ENCODE data around the gene BLOC1S6.

The BLOC1S6 gene

GRCh38 chr15:45588219-45588875 lies 1.2 kb downstream of the BLOC1S6 start:
- DNase-seq (ENCODE audit: low spot score): peak; percentile 51

DNA sequence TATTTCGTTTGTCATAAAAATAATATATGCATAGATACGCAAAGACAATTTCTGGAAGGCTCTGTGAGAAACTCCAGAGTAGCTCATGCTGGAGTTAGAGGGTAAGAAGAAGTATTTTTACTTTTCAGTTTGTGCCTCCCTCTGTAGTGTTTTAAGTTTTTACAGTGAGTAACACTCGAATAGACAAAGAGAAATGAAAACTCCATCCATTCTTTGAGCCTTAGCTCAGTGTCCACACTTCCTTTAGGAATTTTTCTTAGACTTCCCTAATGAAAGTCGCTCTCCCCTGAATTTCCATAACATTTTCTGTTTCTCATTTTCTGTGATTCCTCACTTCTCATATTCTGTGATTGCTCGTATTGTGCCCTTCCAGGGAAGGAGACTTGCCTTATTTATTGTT lies 2.1 kb downstream of the BLOC1S6 start:
- no peak for DNase-seq (ENCODE audit: low spot score)

GRCh38 chr15:45594319-45594718 lies 7.1 kb downstream of the BLOC1S6 start:
- DNase-seq (ENCODE audit: low spot score): no peak

DNA sequence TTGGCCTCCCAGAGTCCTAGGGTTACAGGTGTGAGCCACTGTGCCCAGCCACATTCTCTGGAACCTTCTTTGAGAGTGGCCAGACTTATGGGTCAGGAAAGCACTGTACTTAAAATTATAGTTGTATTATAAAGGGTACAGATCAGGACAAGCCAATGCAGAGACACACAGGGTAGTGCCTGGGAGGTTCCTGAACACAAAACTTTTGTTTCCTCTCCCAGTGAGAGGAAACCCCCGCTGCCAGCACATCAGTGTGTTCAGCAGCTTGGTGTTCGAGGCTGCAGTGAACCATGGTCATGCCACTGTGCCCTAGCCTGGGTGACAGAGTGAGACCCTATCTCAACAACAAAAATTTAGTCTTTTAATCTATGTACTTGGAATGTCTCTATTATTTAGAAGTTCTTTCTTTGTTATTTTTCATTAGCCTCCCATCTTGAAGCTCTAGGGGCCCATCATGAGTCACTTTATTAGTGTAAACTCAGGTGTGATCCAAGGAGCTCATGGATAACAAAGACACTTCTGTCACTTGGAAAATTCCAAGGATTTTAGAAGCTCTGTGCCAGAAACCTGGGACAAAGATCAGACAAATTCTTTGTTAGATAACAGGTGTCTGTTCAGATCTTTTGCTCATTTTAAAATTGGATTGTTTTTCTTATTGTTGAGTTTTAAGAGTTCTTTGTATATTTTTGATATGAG lies 7.8 kb downstream of the BLOC1S6 start:
- DNase-seq (ENCODE audit: low spot score): no peak

- peak; percentile 24 for DNase-seq (ENCODE audit: low spot score)
Measured at GRCh38 chr15:45603881-45604280, 16.7 kb downstream of the BLOC1S6 start.

GRCh38 chr15:45604326-45604725 lies 17.1 kb downstream of the BLOC1S6 start:
- DNase-seq (ENCODE audit: low spot score): no peak

DNA sequence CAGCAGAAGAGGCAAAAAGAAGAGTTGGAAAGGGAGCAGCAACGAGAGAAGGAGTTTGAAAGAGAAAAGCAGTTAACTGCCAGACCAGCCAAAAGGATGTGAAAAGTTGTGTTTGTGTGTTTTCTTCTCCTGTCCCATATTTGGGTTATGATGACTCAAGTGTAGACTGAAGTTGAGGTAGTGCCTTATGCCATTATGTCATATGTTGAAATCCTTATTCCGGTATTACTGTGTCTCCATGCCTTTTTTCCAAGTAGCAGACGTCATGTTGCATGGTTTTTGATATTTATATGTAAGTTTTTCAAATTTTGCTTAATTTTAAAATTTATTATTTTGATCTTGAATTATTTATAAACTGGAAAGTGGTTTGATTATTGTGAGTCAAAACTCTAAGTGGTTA lies 19.2 kb downstream of the BLOC1S6 start:
- DNase-seq (ENCODE audit: low spot score): no peak

DNA sequence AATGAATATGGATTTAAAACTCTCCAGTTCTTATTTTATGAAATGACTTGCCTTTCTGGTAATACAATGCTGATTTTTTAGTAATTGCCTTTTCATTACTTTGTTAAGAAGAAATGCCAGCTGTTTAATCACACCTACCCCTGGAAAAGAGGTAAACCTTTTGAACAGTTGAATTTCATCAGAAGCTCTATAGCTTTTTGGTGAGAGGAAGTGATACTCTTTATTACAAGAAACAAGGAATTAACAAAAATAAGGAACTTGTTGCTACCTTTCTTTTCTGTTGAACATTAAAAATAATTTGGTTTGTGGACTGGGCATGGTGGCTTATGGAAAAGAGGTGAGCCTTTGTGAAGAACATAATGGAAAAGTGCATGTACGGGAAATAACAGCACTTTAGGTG lies 19.7 kb downstream of the BLOC1S6 start:
- no peak for DNase-seq (ENCODE audit: low spot score)

DNA sequence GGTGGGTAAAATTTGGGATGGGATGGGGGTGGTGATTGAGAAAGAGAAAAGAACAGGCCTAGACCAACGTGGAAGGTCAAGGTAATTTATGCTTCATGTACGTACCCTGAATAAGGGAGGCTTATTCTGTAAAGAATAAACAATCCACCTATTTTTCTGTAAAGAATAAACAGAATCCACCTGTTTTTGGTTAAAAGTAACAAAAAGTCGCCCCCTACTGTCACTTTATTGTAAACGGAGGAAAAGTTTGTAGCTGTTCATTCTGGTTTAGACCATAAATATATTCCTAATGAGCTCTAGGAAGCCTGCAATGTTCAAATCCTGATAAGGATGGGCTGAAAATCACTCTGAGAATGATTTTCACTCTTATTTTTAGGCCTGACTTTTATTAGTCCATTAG lies 24.1 kb downstream of the BLOC1S6 start:
- DNase-seq (ENCODE audit: low spot score): peak; percentile 64

GRCh38 chr15:45612790-45613415 lies 25.7 kb downstream of the BLOC1S6 start:
- no peak for DNase-seq (ENCODE audit: low spot score)

- DNase-seq (ENCODE audit: low spot score): no peak
Measured at GRCh38 chr15:45616901-45617323, 29.7 kb downstream of the BLOC1S6 start.

- peak; percentile 66 for DNase-seq (ENCODE audit: low spot score)
Measured at GRCh38 chr15:45618813-45619212, 31.6 kb downstream of the BLOC1S6 start.

GRCh38 chr15:45628136-45628535 lies 41.0 kb downstream of the BLOC1S6 start:
- no peak for DNase-seq (ENCODE audit: low spot score)

DNA sequence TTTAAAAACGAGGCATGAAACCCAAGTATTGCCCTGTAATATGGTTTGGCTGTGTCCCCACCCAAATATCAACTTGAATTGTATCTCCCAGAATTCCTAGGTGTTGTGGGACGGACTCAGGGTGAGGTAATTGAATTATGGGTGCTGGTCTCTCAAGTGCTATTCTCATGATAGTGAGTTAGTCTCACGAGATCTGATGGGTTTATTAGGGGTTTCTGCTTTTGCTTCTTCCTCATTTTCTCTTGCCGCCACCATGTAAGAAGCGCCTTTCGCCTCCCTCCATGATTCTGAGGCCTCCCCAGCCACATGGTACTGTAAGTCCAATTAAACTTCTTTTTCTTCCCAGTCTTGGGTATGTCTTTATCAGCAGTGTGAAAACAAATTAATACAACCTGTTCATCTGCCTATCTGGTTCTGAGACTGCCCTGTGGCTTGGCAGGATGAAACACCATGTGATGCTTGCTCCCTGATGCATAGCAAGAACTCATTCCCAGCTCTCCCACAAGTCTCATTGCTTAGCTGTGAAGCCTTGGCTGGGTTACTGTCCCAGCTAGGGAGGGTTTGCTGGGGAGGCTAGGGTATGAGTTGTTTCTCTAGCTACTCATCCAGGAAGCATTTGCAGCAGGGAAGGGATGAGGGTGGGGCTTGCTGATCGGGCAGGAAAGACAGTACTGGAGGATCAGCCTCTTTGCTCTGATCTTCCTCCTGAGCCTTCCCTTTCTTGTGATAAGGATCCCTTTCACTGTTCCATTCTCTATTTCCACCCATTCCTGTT lies 43.9 kb downstream of the BLOC1S6 start:
- no peak for DNase-seq (ENCODE audit: low spot score)

DNA sequence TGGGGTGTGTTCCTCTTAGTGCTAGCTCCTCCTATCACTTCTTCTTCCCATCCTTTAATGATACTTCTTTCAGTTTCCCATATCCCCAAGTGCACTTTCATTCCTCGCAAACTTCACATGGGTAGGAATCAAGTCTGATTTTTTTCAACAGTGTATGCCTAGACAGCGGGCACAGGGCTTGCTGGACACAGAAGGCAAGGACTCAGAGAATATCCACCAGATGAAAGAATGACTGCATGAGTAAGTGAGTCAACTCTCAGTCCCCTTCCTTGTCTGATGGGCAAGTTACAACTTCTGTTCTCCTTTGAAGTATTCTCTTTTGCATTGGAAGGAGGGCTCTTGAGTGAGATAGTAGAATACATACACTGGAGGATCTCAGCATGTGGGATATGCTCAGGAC lies 44.6 kb downstream of the BLOC1S6 start:
- no peak for DNase-seq (ENCODE audit: low spot score)

- DNase-seq (ENCODE audit: low spot score): peak; percentile 47
Measured at GRCh38 chr15:45634432-45635190, 47.4 kb downstream of the BLOC1S6 start, which contains the start of gene SQOR. Gene SQOR, plus strand, starts transcription at chr15:45635029. Its CDS starts 23,895 bp downstream, at chr15:45658924.

DNA sequence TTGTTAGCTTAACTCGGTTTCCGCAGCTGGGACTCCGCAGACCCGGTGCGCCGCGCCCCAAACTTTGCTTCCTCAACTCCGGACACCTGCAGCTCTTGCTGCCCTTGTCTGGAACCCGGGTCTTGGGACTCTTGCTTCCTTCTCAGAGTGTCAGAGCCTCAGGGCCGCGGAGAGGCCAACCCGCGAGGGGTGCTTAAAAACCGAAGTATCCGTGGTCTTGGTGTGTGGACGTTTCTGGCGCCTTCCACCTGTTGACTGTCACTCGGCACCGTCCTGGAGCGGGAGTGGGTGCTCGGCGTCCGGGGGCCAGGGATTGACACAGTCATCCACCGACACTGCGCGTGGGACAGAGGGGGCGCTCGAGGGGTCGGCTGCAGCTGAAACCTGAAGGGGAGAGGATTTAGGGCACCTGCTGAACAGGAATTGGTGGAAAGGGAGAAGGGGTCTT lies 48.0 kb downstream of the BLOC1S6 start:
- peak; percentile 66 for DNase-seq (ENCODE audit: low spot score)

GRCh38 chr15:45635763-45636292 lies 48.6 kb downstream of the BLOC1S6 start:
- DNase-seq (ENCODE audit: low spot score): no peak

- DNase-seq (ENCODE audit: low spot score): no peak
Measured at GRCh38 chr15:45637141-45637540, 50.0 kb downstream of the BLOC1S6 start.

DNA sequence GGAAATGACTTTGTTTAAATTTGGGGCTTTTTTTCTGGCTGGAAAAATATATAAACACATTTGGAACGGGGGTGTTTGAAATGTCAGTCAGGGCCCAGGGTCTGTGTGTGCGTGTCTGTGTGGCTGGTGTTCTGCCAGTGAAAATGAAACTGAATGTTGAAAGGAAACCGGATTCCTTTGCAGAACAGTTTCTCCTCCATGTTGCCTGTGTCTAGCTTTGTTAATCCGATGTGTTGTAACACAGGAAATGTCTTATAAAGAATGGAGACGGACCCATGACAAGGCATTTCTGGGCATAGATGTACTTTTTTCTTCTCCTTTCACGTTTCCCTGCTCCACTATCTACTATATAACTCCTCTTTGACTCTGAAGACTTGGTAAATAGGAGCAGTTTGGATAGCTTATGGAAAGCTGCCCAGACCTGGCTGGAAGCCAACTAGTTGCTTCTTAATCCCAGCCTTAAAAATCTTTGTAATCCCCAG lies 50.4 kb downstream of the BLOC1S6 start:
- peak; percentile 67 for DNase-seq (ENCODE audit: low spot score)

DNA sequence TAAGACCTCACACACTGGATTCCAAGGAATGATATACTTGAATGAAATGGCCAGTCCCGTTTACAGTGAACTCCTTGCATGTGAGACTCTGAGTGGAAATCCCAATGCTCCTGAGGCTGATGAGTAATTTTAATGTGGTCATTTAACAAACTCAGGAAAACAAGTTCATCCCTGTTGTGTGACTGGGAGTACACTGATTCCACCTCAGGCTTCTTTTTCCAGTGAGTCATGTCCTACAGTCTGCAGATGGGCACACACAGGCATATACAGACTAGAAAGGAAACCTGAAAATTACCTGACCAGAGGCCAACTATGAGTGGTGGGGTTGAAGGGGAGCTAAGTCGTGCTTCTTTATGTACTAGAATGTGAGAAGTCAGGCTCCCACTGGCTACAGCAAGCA lies 53.4 kb downstream of the BLOC1S6 start:
- no peak for DNase-seq (ENCODE audit: low spot score)
